Calu3 (cell line): Measurements from ENCODE around the gene CFAP92. TPM values are rescaled to one million over a fixed set of nuclear protein-coding genes. Genes with fewer than 3 reads are reported as not detected.

Experiments
- BruUV-seq: library from RNA; stranded (reverse); fragments of 400-500 nt; replicated peaks from 2 replicates; lab custom pipeline; 2021; lab: Mats Ljungman, UMichigan
- CTCF ChIA-PET: fragments of 300-600 bp; sonication (Branson Sonifier 250); formaldehyde crosslinking; loops from one replicate; lab custom pipeline; 2022; ENCODE audit warnings: antibody characterized with exemption; lab: Charles Lee
- DNase-seq: peaks from one replicate; pipeline ENCODE4 v3.0.0; 2022
- H3K27ac Mint-ChIP-seq: one replicate; pipeline ENCODE4 v1.8.0; 2022; ENCODE audit warnings: mixed read lengths; ENCODE audit not compliant: unreplicated experiment
- H3K27me3 Mint-ChIP-seq: one replicate; pipeline ENCODE4 v1.8.0; 2022; ENCODE audit warnings: mixed read lengths; ENCODE audit not compliant: unreplicated experiment
- H3K36me3 Mint-ChIP-seq: one replicate; pipeline ENCODE4 v1.8.0; 2022; ENCODE audit warnings: mild to moderate bottlenecking, moderate library complexity, mixed read lengths; ENCODE audit not compliant: insufficient read depth, unreplicated experiment
- H3K4me1 Mint-ChIP-seq: one replicate; pipeline ENCODE4 v1.8.0; 2022; ENCODE audit warnings: mild to moderate bottlenecking, low read depth, mixed read lengths; ENCODE audit not compliant: unreplicated experiment
- H3K4me3 Mint-ChIP-seq: one replicate; pipeline ENCODE4 v1.8.0; 2022; ENCODE audit warnings: mild to moderate bottlenecking, low read depth, moderate library complexity, mixed read lengths; ENCODE audit not compliant: unreplicated experiment
- H3K9me3 Mint-ChIP-seq: one replicate; pipeline ENCODE4 v1.8.0; 2022; ENCODE audit warnings: low read depth, mixed read lengths; ENCODE audit not compliant: unreplicated experiment
- CTCF ChIP-seq: fragments of 200-600 bp; IDR thresholded peaks from one replicate; pipeline ENCODE4 v1.8.0; 2022; ENCODE audit warnings: antibody characterized with exemption; ENCODE audit not compliant: unreplicated experiment
- intact Hi-C: fragments of 100-400 bp; cut with micrococcal nuclease; formaldehyde crosslinking; loops from one replicate; pipeline ENCODE4 v1.10.0; 2022; ENCODE audit not compliant: unreplicated experiment
- total RNA-seq: library from RNA; stranded (reverse); gene quantifications from 2 replicates; pipeline ENCODE4 v1.2.3, GENCODE V29; 2022

Gene CFAP92
- total RNA-seq, 1 experiment from 2014 or later: 0.92 TPM

- TF ChIP-seq CTCF: no peak
- H3K4me1 Mint-ChIP-seq: peaks cover 2% of the 10 kb centered on the region
- intact Hi-C loops: no loop called here
- no peak for DNase-seq
- no TSS peak for BruUV-seq
- no peak overlapping the region for H3K4me3 Mint-ChIP-seq
- H3K36me3 Mint-ChIP-seq: peaks cover 1% of the 10 kb centered on the region
- CTCF ChIA-PET: no interaction called here
- no peak overlapping the region for H3K27ac Mint-ChIP-seq
- H3K27me3 Mint-ChIP-seq: peaks cover 42% of the 10 kb centered on the region
- H3K9me3 Mint-ChIP-seq: no peaks in the 10 kb centered on the region
Measured at GRCh38 chr3:128988286-128988685, 5.6 kb downstream of the CFAP92 start.

DNA sequence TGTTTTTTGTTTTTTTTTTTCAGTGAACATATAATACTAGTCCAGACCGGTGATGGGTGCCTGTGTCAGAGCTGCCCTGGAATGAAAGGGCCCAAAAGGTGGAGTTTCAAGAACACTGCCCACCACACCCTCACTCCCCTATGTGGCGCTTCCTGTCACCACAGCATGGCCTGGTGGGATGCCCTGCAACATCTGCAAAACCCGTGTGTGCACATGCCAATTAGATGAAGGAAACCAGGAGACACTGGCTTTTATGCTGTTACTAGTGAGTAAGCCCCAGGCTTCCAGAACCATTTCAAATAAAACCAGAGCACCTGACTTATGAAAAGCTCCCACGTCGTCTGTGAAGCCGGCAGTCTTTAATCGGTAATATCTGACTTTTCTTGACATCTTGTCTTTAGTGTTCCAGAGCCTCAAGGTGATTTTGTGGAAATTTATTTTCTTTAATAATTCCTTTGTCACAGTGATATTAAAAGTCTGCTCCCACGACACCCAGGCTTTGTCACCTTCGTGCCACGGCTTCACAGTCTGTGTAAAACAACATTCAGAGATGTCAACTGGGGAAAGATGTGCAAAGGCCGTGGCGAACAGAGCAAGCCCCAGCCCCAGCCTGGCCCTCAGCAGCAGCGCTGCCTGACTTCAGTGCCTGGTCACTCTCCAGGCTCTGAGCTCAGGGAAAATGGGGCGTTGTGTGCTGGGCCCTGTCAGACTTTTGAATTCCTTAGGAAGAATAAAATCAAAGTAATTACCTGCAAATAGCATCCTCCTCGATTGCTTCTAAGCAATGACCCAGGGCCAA is 6.4 kb downstream of the CFAP92 start:
- Mint-ChIP-seq H3K36me3 (no peaks in the 10 kb centered on the region), H3K4me1 (no peaks in the 10 kb centered on the region), H3K4me3 (no peak overlapping the region), H3K27ac (no peak overlapping the region), H3K27me3 (peaks cover 42% of the 10 kb centered on the region), H3K9me3 (no peaks in the 10 kb centered on the region)
- no peak for DNase-seq
- intact Hi-C loops: no loop called here
- no TSS peak for BruUV-seq
- CTCF ChIA-PET: no interaction called here
- TF ChIP-seq CTCF: no peak

GRCh38 chr3:128984596-128984995 is 9.3 kb downstream of the CFAP92 start:
- Mint-ChIP-seq H3K4me3 (no peak overlapping the region), H3K36me3 (no peaks in the 10 kb centered on the region), H3K27me3 (peaks cover 43% of the 10 kb centered on the region), H3K9me3 (no peaks in the 10 kb centered on the region), H3K27ac (no peak overlapping the region), H3K4me1 (no peaks in the 10 kb centered on the region)
- no peak for DNase-seq
- no peak for TF ChIP-seq CTCF
- no TSS peak for BruUV-seq
- CTCF ChIA-PET: no interaction called here
- intact Hi-C loops: no loop called here

DNA sequence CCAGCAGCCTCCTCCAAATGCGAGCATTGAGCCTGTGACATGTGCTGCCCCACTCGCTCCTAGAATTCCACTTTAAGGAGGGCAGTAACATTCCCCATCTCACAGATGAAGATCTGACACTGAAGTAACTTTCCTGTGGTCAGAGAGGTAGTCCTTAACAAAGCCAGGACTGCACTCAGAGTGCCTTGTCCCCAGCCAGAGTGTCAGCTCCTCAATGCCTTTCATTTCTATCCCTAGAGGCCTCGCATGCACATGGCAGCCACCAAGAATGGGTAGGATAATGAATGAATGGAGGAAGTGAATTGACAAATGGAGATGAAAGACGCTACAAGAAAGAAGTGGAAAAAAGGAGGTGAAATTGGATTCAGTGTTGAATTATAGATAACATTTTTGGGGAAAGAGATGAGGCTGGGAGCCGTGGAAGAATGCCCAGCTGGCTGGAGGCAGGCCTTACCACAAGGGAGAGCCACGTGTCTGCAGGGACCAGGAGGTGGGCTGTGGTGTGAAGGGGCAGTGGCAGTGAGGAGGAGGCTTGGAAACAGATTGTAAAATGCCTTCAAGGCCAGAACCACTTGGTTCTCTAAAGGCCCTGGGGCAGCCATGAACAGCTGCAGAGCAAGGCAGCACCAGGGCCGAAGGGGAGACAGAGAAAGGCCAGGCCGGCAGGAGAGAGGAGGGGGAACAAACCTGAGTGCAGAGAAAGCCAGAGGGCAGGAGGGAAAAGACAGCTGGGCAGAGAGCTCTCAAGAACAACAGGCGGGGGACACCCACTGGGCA is 10.4 kb downstream of the CFAP92 start:
- Mint-ChIP-seq H3K4me3 (no peak overlapping the region), H3K36me3 (no peaks in the 10 kb centered on the region), H3K4me1 (no peaks in the 10 kb centered on the region), H3K9me3 (no peaks in the 10 kb centered on the region), H3K27me3 (peaks cover 45% of the 10 kb centered on the region), H3K27ac (no peak overlapping the region)
- BruUV-seq: no TSS peak
- intact Hi-C loops: no loop called here
- CTCF ChIA-PET: no interaction called here
- no peak for DNase-seq
- TF ChIP-seq CTCF: no peak
